ENCODE results near the gene IRF2BPL.

Gene IRF2BPL

GRCh38 chr14:77028384-77029231, at the start of gene IRF2BPL:
TSS of gene IRF2BPL (minus strand) at chr14:77028708. CDS start at chr14:77027792, 916 bp downstream.
- peak; percentile 97 to 99 (median 98) for DNase-seq

GRCh38 chr14:77077040-77077439, 48.5 kb upstream of the IRF2BPL start:
- DNase-seq, result no peak

- DNase-seq, result no peak
Observed at GRCh38 chr14:77076113-77076631, 47.7 kb upstream of the IRF2BPL start.

- DNase-seq, result no peak
Observed at GRCh38 chr14:77074969-77075368, 46.5 kb upstream of the IRF2BPL start.

- DNase-seq, result no peak
Observed at GRCh38 chr14:77071938-77072388, 43.5 kb upstream of the IRF2BPL start.

GRCh38 chr14:77069551-77069950, 41.0 kb upstream of the IRF2BPL start:
- DNase-seq, result peak in 1 of 14 donors; percentile 21

GRCh38 chr14:77068517-77069200, 40.2 kb upstream of the IRF2BPL start:
- no peak for DNase-seq

- peak in 11 of 14 donors; percentile 24 to 69 (median 51) for DNase-seq
Observed at GRCh38 chr14:77067632-77068516, 39.4 kb upstream of the IRF2BPL start.

- no peak for DNase-seq
Observed at GRCh38 chr14:77066578-77067172, 38.2 kb upstream of the IRF2BPL start.

- no peak for DNase-seq
Observed at GRCh38 chr14:77065851-77066577, 37.5 kb upstream of the IRF2BPL start.

GRCh38 chr14:77064521-77065178, 36.1 kb upstream of the IRF2BPL start:
- DNase-seq, result no peak

- DNase-seq, result peak in 2 of 14 donors; percentile 17 to 67
Observed at GRCh38 chr14:77063571-77064171, 35.2 kb upstream of the IRF2BPL start.

- no peak for DNase-seq
Observed at GRCh38 chr14:77062261-77062660, 33.8 kb upstream of the IRF2BPL start.

GRCh38 chr14:77061630-77062257, 33.2 kb upstream of the IRF2BPL start:
- DNase-seq, result no peak

GRCh38 chr14:77059276-77059915, 30.9 kb upstream of the IRF2BPL start:
- peak in 10 of 14 donors; percentile 30 to 90 (median 70) for DNase-seq

- DNase-seq, result no peak
Observed at GRCh38 chr14:77058785-77059184, 30.3 kb upstream of the IRF2BPL start.

GRCh38 chr14:77058117-77058516, 29.6 kb upstream of the IRF2BPL start:
- DNase-seq, result no peak

GRCh38 chr14:77055981-77056380, 27.5 kb upstream of the IRF2BPL start:
- no peak for DNase-seq

- DNase-seq, result peak in 2 of 14 donors; percentile 21 to 31
Observed at GRCh38 chr14:77055306-77055705, 26.8 kb upstream of the IRF2BPL start.
